ENCODE measurements around the gene NDUFA8.

GRCh38 chr9:122207096-122207495 is 47.5 kb upstream of the NDUFA8 start:
- TF ChIP-seq CTCF (conservative IDR thresholded peaks at IDR 0.05) (no peak), EZH2 (IDR thresholded peaks at IDR 0.05; ENCODE audit: low read depth) (no peak)

All from PC-9 (cell line).